Vein endothelial cell (primary cell): ENCODE results near the gene ZNF729. TPM values are rescaled to one million over a fixed set of nuclear protein-coding genes. Genes with fewer than 3 reads are reported as not detected.

Experiments
- small RNA-seq: library from RNA; depleted of rRNA; stranded (forward); fragments of <200 nt; gene quantifications from one replicate; pipeline ENCODE3, GENCODE V24; 2012
- total RNA-seq: library from RNA; depleted of rRNA; stranded (reverse); fragments of >200 nt; gene quantifications from 2 replicates; pipeline ENCODE4 v1.2.3, GENCODE V29; 2012

ZNF729 gene
- total RNA-seq, result not detected in 2 replicates

DNA sequence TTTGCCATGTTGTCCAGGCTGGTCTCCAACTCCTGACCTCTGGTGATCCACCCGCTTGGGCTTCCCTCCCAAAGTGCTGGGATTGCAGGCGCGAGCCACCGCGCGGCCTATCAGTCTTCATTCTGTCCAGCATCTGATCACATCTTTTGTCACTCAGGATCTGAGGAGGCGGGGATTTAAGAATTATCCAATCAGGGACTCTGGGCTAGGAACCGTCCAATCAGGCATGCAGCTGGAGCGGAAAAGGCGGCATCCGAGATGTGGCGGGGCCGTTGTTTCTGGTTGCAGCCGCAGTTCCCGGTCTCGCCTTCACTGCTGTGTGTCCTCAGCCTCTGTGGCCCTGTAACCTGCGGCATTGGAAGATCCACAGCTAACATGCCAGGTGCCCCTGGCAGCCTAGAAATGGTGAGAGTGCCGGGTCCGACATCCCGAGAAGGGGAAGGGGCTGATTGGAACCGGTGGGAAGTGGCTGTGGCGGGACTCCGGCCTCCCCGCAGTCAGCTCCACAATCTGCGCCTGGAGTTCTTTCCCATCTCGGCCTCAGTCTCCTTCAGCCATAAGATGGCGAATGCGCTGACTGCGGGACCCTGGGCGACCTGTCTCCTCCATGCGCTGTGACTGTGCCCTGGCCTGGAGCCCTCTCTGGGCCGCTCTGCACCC, at the start of gene ZNF729:
TSS of gene ZNF729 (plus strand) at position 291 of the 660 bp plus-strand sequence. CDS start at position 376, 85 bp downstream.

Small RNA genes within 50 kb of the gene (small RNA-seq; reads per million reads assigned to genes)
- gene AC011494.1, result not detected

Other genes with a start within 250 kb of the ZNF729 start
- gene ZNF257, start 234.0 kb upstream of the ZNF729 start, total RNA-seq, result 0.98 and 1.8 TPM in 2 replicates
- gene ZNF676, start 89.5 kb upstream of the ZNF729 start, total RNA-seq, result under 0.01 and 0.10 TPM in 2 replicates
- gene ZNF98, start 135.9 kb downstream of the ZNF729 start, total RNA-seq, result not detected in 2 replicates